ENCODE data around the gene RASL10A.
A peak's percentile ranks its signal among the peaks of the same experiment; 100 is the strongest.

Gene RASL10A

GRCh38 chr22:29316141-29316828 lies 788 bp upstream of the RASL10A start:
- no peak for TF ChIP-seq CTCF (IDR thresholded peaks at IDR 0.05; ENCODE audit: unreplicated experiment in 3 of 3)
- H3K36me3 Mint-ChIP-seq (ENCODE audit: low read depth): peaks cover 5% of the 10 kb centered on the region
- no peak overlapping the region for H3K27ac Mint-ChIP-seq
- peaks cover 55% of the 10 kb centered on the region for H3K27me3 Mint-ChIP-seq (ENCODE audit: low read depth)
- H3K9me3 Mint-ChIP-seq: no peaks in the 10 kb centered on the region
- peaks cover 17% of the 10 kb centered on the region for H3K4me1 Mint-ChIP-seq
- H3K4me3 Mint-ChIP-seq: peak overlapping the region; percentile 54 to 71 (median 65)

DNA sequence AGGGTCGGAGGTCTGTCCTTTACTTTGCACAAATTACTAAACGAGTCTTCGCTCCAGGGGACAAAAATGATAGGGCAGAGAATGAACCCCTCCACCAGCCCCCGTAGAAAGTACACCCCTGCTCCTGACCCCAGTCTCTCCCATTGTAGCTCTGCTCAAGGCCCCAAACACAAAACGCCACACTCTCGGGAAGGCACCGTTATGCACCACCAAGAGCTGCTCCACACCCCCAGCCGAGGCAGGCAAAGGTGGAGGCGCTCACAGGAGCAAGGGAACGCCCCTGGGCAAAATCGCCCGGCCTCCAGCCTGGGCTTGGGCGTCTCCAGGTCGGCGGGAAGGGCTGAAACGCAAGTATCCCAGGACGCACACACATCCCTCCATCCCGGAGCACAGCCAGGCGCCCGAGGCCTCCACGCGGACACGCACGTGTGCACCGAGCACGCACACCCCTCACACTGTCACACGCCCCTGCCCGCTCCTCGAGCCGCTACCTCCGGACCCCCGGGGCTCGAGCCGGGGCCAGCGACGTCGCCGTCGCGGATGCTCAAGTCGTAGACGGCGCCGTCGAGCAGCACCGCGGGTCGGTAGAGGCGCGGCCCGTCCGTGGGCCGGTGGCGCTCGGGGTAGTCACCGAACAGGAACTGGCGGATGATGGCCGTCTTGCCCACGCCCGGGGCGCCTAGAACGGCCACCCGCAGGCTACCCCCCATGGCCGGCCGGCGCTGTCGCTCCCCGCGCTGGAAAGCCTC lies 786 bp downstream of the RASL10A start:
- no peaks in the 10 kb centered on the region for H3K9me3 Mint-ChIP-seq
- peaks cover 17% of the 10 kb centered on the region for H3K4me1 Mint-ChIP-seq
- H3K36me3 Mint-ChIP-seq (ENCODE audit: low read depth): peaks cover 5% of the 10 kb centered on the region
- H3K4me3 Mint-ChIP-seq: peak overlapping the region; percentile 66 to 75 (median 74)
- H3K27ac Mint-ChIP-seq: no peak overlapping the region
- H3K27me3 Mint-ChIP-seq (ENCODE audit: low read depth): peaks cover 58% of the 10 kb centered on the region
- TF ChIP-seq CTCF (IDR thresholded peaks at IDR 0.05; ENCODE audit: unreplicated experiment in 3 of 3): no peak

DNA sequence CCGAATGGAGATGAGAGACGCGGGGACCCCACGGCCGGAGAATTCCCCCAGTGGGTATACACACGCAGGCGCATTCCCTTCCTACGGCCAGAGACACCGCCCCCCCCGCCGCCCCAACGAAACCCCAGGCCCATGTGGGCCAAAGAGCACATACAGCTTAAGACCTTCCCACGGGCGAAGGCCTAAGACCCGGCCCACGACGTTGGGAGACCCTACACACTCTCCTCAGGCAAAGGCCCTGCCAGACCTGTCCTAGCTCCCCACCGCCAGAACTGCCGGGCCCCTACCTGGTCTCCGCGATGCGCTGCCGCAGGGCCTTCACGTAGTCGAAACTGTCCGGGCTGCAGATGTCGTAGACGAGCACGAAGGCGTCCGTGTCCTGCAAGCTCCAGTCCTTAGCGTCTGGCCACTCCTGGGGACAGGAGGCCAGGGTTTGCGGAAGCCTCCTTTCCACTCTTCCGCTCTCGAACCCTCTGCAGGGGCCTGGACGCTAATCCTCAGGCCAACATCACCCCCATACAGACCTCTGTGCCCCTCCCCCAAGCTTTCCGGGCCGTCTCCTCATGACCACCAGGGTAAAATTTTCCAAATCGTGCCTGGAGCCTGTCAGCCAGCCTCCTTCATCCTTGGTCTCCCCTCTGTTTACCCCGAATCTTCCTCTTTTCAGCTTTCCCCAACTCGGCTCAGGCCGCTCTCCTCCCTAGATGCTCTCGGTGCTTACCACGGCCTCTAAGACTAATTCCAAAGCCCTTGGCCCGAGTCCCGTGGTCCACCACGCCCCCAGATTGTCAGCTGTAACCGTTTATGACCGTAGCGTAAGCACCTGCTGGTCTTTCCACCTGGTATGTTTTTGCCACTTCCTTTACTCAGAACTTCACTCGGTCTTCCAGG lies 1.7 kb downstream of the RASL10A start:
- TF ChIP-seq CTCF (IDR thresholded peaks at IDR 0.05; ENCODE audit: unreplicated experiment in 3 of 3): peak in 1 of 3 experiments; percentile 3
- H3K9me3 Mint-ChIP-seq: no peaks in the 10 kb centered on the region
- H3K4me1 Mint-ChIP-seq: peaks cover 17% of the 10 kb centered on the region
- no peak overlapping the region for H3K27ac Mint-ChIP-seq
- peak overlapping the region; percentile 66 to 75 (median 74) for H3K4me3 Mint-ChIP-seq
- H3K36me3 Mint-ChIP-seq (ENCODE audit: low read depth): peaks cover 5% of the 10 kb centered on the region
- H3K27me3 Mint-ChIP-seq (ENCODE audit: low read depth): peaks cover 58% of the 10 kb centered on the region

GRCh38 chr22:29313126-29313575 lies 2.3 kb downstream of the RASL10A start:
- Mint-ChIP-seq H3K9me3 (no peaks in the 10 kb centered on the region), H3K4me3 (peak overlapping the region in 2 of 3 experiments; percentile 9 to 40), H3K27me3 (ENCODE audit: low read depth) (peaks cover 58% of the 10 kb centered on the region), H3K36me3 (ENCODE audit: low read depth) (peaks cover 5% of the 10 kb centered on the region), H3K4me1 (peaks cover 17% of the 10 kb centered on the region), H3K27ac (no peak overlapping the region)
- TF ChIP-seq CTCF (IDR thresholded peaks at IDR 0.05; ENCODE audit: unreplicated experiment in 3 of 3): peak; percentile 40 to 55 (median 54)

DNA sequence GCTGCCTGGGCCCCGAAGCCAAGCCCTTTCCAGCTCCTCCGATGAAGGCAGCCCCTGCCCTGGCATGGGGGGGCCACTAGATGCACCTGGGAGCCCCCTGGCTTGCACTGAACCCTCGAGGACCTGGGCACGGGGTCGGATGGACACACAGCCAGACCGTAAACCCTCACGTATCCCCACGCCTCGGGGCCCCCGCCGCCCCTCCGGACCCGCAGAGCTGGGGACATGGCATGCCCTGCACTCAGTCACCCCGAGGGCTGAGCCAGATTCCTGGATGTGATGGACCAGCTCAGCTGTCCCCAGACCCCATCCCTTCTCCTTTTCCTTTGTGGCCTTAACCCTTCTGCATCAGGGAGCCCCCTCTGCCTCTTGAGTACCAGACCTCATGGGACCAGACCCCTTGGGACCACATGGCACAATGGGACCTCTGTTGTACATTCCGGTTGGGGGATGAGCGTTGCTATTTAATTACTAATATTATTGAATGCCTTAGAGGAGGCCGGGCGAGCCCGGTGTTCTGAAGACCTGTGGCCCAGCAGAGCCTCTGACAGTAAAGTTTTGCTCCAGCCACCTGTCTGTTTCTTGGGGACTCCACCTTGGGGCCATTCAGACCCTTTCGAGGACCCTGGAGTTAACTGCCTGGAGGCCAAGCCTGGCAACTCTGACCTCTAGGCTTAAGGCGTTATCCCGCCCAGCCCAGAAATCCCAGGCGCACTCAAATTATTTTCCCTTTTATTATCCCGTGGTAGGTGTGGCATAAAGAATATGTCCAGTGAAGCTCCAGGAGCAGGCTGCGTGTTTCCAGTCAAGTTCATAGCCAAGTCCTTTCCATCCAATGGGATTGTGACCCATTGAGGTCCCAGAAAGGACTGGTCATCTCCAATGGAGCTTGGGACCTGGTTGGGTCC lies 3.0 kb downstream of the RASL10A start:
- H3K4me3 Mint-ChIP-seq: peak overlapping the region; percentile 11 to 40 (median 17)
- TF ChIP-seq CTCF (IDR thresholded peaks at IDR 0.05; ENCODE audit: unreplicated experiment in 3 of 3): no peak
- peaks cover 17% of the 10 kb centered on the region for H3K4me1 Mint-ChIP-seq
- H3K9me3 Mint-ChIP-seq: no peaks in the 10 kb centered on the region
- peaks cover 5% of the 10 kb centered on the region for H3K36me3 Mint-ChIP-seq (ENCODE audit: low read depth)
- peaks cover 52% of the 10 kb centered on the region for H3K27me3 Mint-ChIP-seq (ENCODE audit: low read depth)
- no peak overlapping the region for H3K27ac Mint-ChIP-seq

All from nephron (organoid).